Measurements from ENCODE around the gene UGT1A6.

The UGT1A6 gene

GRCh38 chr2:233772153-233772552, 79.5 kb downstream of the UGT1A6 start:
- DNase-seq, result no peak

GRCh38 chr2:233772583-233772982, 79.9 kb downstream of the UGT1A6 start:
- DNase-seq, result no peak

GRCh38 chr2:233773854-233774253, 81.2 kb downstream of the UGT1A6 start:
- DNase-seq, result no peak

GRCh38 chr2:233775414-233775813, 82.7 kb downstream of the UGT1A6 start:
- DNase-seq, result no peak

- no peak for DNase-seq
Measured at GRCh38 chr2:233778030-233778429, 85.3 kb downstream of the UGT1A6 start, which contains the start of gene MROH2A. MROH2A (plus strand) TSS chr2:233778330; CDS start chr2:233779359, 1,029 bp downstream.

- DNase-seq, result no peak
Measured at GRCh38 chr2:233779722-233780121, 87.0 kb downstream of the UGT1A6 start.

- DNase-seq, result no peak
Measured at GRCh38 chr2:233780771-233781170, 88.1 kb downstream of the UGT1A6 start.

GRCh38 chr2:233789554-233789953, 96.9 kb downstream of the UGT1A6 start:
- no peak for DNase-seq

- DNase-seq, result no peak
Measured at GRCh38 chr2:233791151-233791882, 98.6 kb downstream of the UGT1A6 start.

- no peak for DNase-seq
Measured at GRCh38 chr2:233791883-233792329, 99.2 kb downstream of the UGT1A6 start.

- DNase-seq, result no peak
Measured at GRCh38 chr2:233792720-233793119, 100.0 kb downstream of the UGT1A6 start.

GRCh38 chr2:233793465-233794127, 100.9 kb downstream of the UGT1A6 start:
- DNase-seq, result no peak

GRCh38 chr2:233794128-233794658, 101.5 kb downstream of the UGT1A6 start:
- DNase-seq, result no peak

GRCh38 chr2:233795735-233796171, 103.1 kb downstream of the UGT1A6 start:
- no peak for DNase-seq

GRCh38 chr2:233796254-233796653, 103.6 kb downstream of the UGT1A6 start:
- DNase-seq, result no peak

GRCh38 chr2:233798335-233799086, 105.8 kb downstream of the UGT1A6 start:
- DNase-seq, result no peak

- no peak for DNase-seq
Measured at GRCh38 chr2:233799087-233799665, 106.5 kb downstream of the UGT1A6 start.

- no peak for DNase-seq
Measured at GRCh38 chr2:233799716-233800115, 107.0 kb downstream of the UGT1A6 start.

GRCh38 chr2:233800208-233800607, 107.5 kb downstream of the UGT1A6 start:
- no peak for DNase-seq

- no peak for DNase-seq
Measured at GRCh38 chr2:233801357-233802131, 108.9 kb downstream of the UGT1A6 start.

GRCh38 chr2:233802132-233802815, 109.6 kb downstream of the UGT1A6 start:
- no peak for DNase-seq
